IMR-90 (cell line): ENCODE measurements around the gene STX8. TPM values are rescaled to one million over a fixed set of nuclear protein-coding genes. Genes with fewer than 3 reads are reported as not detected.

Experiments used
- ATAC-seq: fragments of 200-7000 bp; cut with Tn5 transposase; 2 replicates; pipeline ENCODE4 v1.9.1; 2020; ENCODE audit warnings: low read depth, mild to moderate bottlenecking, moderate library complexity
- BruUV-seq: library from RNA; stranded (reverse); fragments of 400-500 nt; replicated peaks from 2 replicates; lab custom pipeline; 2021; lab: Mats Ljungman, UMichigan
- CTCF ChIA-PET: fragments of 300-600 bp; formaldehyde crosslinking; extraction: SDS; loops from one replicate; lab custom pipeline; 2021; ENCODE audit warnings: antibody characterized with exemption; lab: Yijun Ruan, JAX
- POLR2A ChIA-PET: fragments of 300-600 bp; sonication (Branson Sonifier 250); formaldehyde crosslinking; loops from one replicate; lab custom pipeline; 2022; ENCODE audit warnings: antibody characterized with exemption; ENCODE audit not compliant: unreplicated experiment; lab: Charles Lee
- DNase-seq: peaks from one replicate; pipeline ENCODE4 v3.0.0; 2013
- H2AFZ ChIP-seq: replicated peaks from 2 replicates; pipeline ENCODE3; 2013; ENCODE audit warnings: low read length, mild to moderate bottlenecking; ENCODE audit not compliant: poor library complexity
- H2AK5ac ChIP-seq: 2 replicates; pipeline ENCODE4 v1.6.1; 2013; ENCODE audit warnings: low read depth, low read length, inconsistent platforms
- H2AK9ac ChIP-seq: replicated peaks from 2 replicates; pipeline ENCODE3; 2013; ENCODE audit warnings: mild to moderate bottlenecking, low read depth, low read length, moderate library complexity; ENCODE audit not compliant: poor library complexity
- H2BK120ac ChIP-seq: 2 replicates; pipeline ENCODE4 v1.6.1; 2013; ENCODE audit warnings: low read depth, low read length, inconsistent platforms
- H2BK15ac ChIP-seq: 3 replicates; pipeline ENCODE4 v1.6.1; 2013; ENCODE audit warnings: low read depth, low read length, inconsistent platforms
- H2BK20ac ChIP-seq: 2 replicates; pipeline ENCODE4 v1.6.1; 2013; ENCODE audit warnings: low read depth, mild to moderate bottlenecking, inconsistent platforms, low read length, moderate library complexity
- H2BK5ac ChIP-seq: 2 replicates; pipeline ENCODE4 v1.6.1; 2013; ENCODE audit warnings: mild to moderate bottlenecking, low read depth, low read length, inconsistent platforms; ENCODE audit not compliant: poor library complexity, severe bottlenecking
- H3K14ac ChIP-seq: replicated peaks from 2 replicates; pipeline ENCODE4 v1.6.1; 2013; ENCODE audit warnings: low read depth, low read length, inconsistent platforms
- H3K18ac ChIP-seq: 2 replicates; pipeline ENCODE4 v1.6.1; 2013; ENCODE audit warnings: low read depth, low read length, control low read depth
- H3K23ac ChIP-seq: 2 replicates; pipeline ENCODE4 v1.6.1; 2013; ENCODE audit warnings: low read depth, low read length, inconsistent platforms
- H3K27ac ChIP-seq: 2 replicates; pipeline ENCODE4 v1.5.1; 2013; ENCODE audit warnings: mild to moderate bottlenecking, control low read depth, low read length; ENCODE audit not compliant: insufficient read depth
- H3K27me3 ChIP-seq: 2 replicates; pipeline ENCODE4 v1.6.1; 2013; ENCODE audit warnings: low read length; ENCODE audit not compliant: control insufficient read depth, insufficient read depth
- H3K36me3 ChIP-seq: 2 replicates; pipeline ENCODE4 v1.6.1; 2013; ENCODE audit warnings: low read length, mixed read lengths; ENCODE audit not compliant: control insufficient read depth, insufficient read depth
- H3K4ac ChIP-seq: 2 replicates; pipeline ENCODE4 v1.6.1; 2013; ENCODE audit warnings: low read depth, low read length, inconsistent platforms
- H3K4me1 ChIP-seq: 2 replicates; pipeline ENCODE4 v1.6.1; 2013; ENCODE audit warnings: low read length, mixed read lengths; ENCODE audit not compliant: control insufficient read depth, insufficient read depth
- H3K4me2 ChIP-seq: 2 replicates; pipeline ENCODE4 v1.6.1; 2013; ENCODE audit warnings: low read depth, mild to moderate bottlenecking, control low read depth, low read length, moderate library complexity
- H3K4me3 ChIP-seq: 2 replicates; pipeline ENCODE4 v1.5.1; 2013; ENCODE audit warnings: low read depth, mild to moderate bottlenecking, control low read depth, low read length, moderate library complexity; ENCODE audit not compliant: insufficient read depth
- H3K56ac ChIP-seq: 2 replicates; pipeline ENCODE4 v1.6.1; 2013; ENCODE audit warnings: low read length, inconsistent platforms; ENCODE audit not compliant: insufficient read depth; ENCODE audit errors: extremely low read depth
- H3K79me1 ChIP-seq, 2 experiments: 2 replicates each; pipeline ENCODE4 v1.6.1; 2013; ENCODE audit warnings: low read length in 2 of 2, inconsistent platforms in 1 of 2, low read depth in 1 of 2
- H3K9ac ChIP-seq: 2 replicates; pipeline ENCODE4 v1.6.1; 2013; ENCODE audit warnings: low read depth, low read length, control low read depth
- H3K9me1 ChIP-seq: 2 replicates; pipeline ENCODE4 v1.6.1; 2013; ENCODE audit warnings: low read length, inconsistent platforms; ENCODE audit not compliant: insufficient read depth
- H3K9me3 ChIP-seq: 2 replicates; pipeline ENCODE4 v1.6.1; 2013; ENCODE audit warnings: low read length; ENCODE audit not compliant: control insufficient read depth, insufficient read depth
- H4K20me1 ChIP-seq: 2 replicates; pipeline ENCODE4 v1.6.1; 2013; ENCODE audit warnings: low read length, inconsistent platforms; ENCODE audit not compliant: insufficient read depth
- H4K5ac ChIP-seq: 2 replicates; pipeline ENCODE4 v1.6.1; 2013; ENCODE audit warnings: mild to moderate bottlenecking, low read depth, low read length, control low read depth
- H4K8ac ChIP-seq, 2 experiments: 2 replicates each; pipeline ENCODE4 v1.6.1; 2013; ENCODE audit warnings: low read depth in 2 of 2, low read length in 2 of 2, control low read depth in 1 of 2, inconsistent platforms in 1 of 2
- H4K91ac ChIP-seq: 2 replicates; pipeline ENCODE4 v1.6.1; 2013; ENCODE audit warnings: low read depth, low read length, inconsistent platforms; ENCODE audit not compliant: insufficient read depth
- BHLHE40 ChIP-seq: fragments of 150-350 bp; IDR thresholded peaks from 2 replicates; pipeline ENCODE4 v1.6.1; 2016; ENCODE audit warnings: mild to moderate bottlenecking, low read depth, low read length
- CHD1 ChIP-seq: IDR thresholded peaks from 2 replicates; pipeline ENCODE4 v1.6.1; 2012; ENCODE audit warnings: low read depth, low read length, improper control_type of control experiment
- CTCF ChIP-seq: conservative IDR thresholded peaks from 2 replicates; pipeline ENCODE4 v1.5.1; 2012; ENCODE audit warnings: mild to moderate bottlenecking, low read depth, low read length, improper control_type of control experiment
- ELK1 ChIP-seq: fragments of 150-350 bp; IDR thresholded peaks from 2 replicates; pipeline ENCODE4 v1.6.1; 2016; ENCODE audit warnings: low read depth, mild to moderate bottlenecking, low read length, moderate library complexity, borderline replicate concordance
- FOS ChIP-seq: fragments of 150-350 bp; IDR thresholded peaks from 2 replicates; pipeline ENCODE4 v1.6.1; 2016; ENCODE audit warnings: low read depth, low read length
- MAFK ChIP-seq: IDR thresholded peaks from 2 replicates; pipeline ENCODE4 v1.6.1; 2012; ENCODE audit warnings: low read depth, low read length, improper control_type of control experiment
- MAZ ChIP-seq: IDR thresholded peaks from 2 replicates; pipeline ENCODE4 v1.6.1; 2012; ENCODE audit warnings: low read depth, mild to moderate bottlenecking, low read length, improper control_type of control experiment, moderate library complexity, borderline replicate concordance
- MXI1 ChIP-seq: IDR thresholded peaks from 2 replicates; pipeline ENCODE4 v1.6.1; 2012; ENCODE audit warnings: low read depth, mild to moderate bottlenecking, low read length, moderate library complexity, borderline replicate concordance
- NFE2L2 ChIP-seq: fragments of 150-350 bp; IDR thresholded peaks from 2 replicates; pipeline ENCODE4 v1.6.1; 2016; ENCODE audit warnings: low read depth, mild to moderate bottlenecking, low read length
- POLR2A ChIP-seq: IDR thresholded peaks from 2 replicates; pipeline ENCODE4 v1.6.1; 2012; ENCODE audit warnings: mild to moderate bottlenecking, low read depth, low read length
- RAD21 ChIP-seq: IDR thresholded peaks from 2 replicates; pipeline ENCODE4 v1.6.1; 2012; ENCODE audit warnings: low read length, improper control_type of control experiment
- RCOR1 ChIP-seq: IDR thresholded peaks from 2 replicates; pipeline ENCODE4 v1.6.1; 2012; ENCODE audit warnings: mild to moderate bottlenecking, low read length, improper control_type of control experiment; ENCODE audit not compliant: insufficient replicate concordance
- RFX5 ChIP-seq: IDR thresholded peaks from 2 replicates; pipeline ENCODE4 v1.8.0; 2012; ENCODE audit warnings: low read depth, mild to moderate bottlenecking, low read length, moderate library complexity
- SMC3 ChIP-seq: fragments of 150-350 bp; IDR thresholded peaks from 2 replicates; pipeline ENCODE4 v1.6.1; 2016; ENCODE audit warnings: low read depth, mild to moderate bottlenecking, antibody characterized with exemption, low read length, moderate library complexity
- USF2 ChIP-seq: fragments of 150-350 bp; IDR thresholded peaks from 2 replicates; pipeline ENCODE4 v1.6.1; 2017; ENCODE audit warnings: mild to moderate bottlenecking, antibody characterized with exemption, low read length, low read depth
- WGBS, 2 experiments: methylation state at CpG; one replicate each; pipeline versions ENCODE4 v1.1.5 to v1.1.7; 2013; ENCODE audit warnings: missing lambda C conversion rate in 2 of 2; ENCODE audit not compliant: insufficient read length in 1 of 2; ENCODE audit errors: extremely low coverage in 2 of 2; 5-methylcytosine and 5-hydroxymethylcytosine counted together
- dilution Hi-C: fragments of 300-500 bp; cut with HindIII; formaldehyde crosslinking; loops from one replicate; pipeline ENCODE4 v1.14.3; 2018; ENCODE audit warnings: low sequenced_read_pairs; ENCODE audit not compliant: unreplicated experiment
- in situ Hi-C: fragments of 300-500 bp; cut with MboI; formaldehyde crosslinking; loops from 3 replicates; pipeline ENCODE4 v1.14.3; 2019; ENCODE audit warnings: low sequenced_read_pairs, inconsistent platforms, mixed read lengths
- intact Hi-C: fragments of 100-400 bp; cut with micrococcal nuclease; formaldehyde crosslinking; loops from 2 replicates; pipeline ENCODE4 v1.10.0; 2022
- polyA plus RNA-seq, 3 experiments: library from polyadenylated mRNA; depleted of rRNA; stranded (reverse); fragments of >200 nt; gene quantifications; 2 replicates each; pipeline ENCODE4 v1.2.3, GENCODE V29; 2012; ENCODE audit warnings: low replicate concordance in 1 of 3
- total RNA-seq: library from RNA; depleted of rRNA; stranded (reverse); fragments of >200 nt; gene quantifications from 2 replicates; pipeline ENCODE4 v1.2.3, GENCODE V29; 2012

Gene STX8
- total and polyA plus RNA-seq, 2 of the 4 experiments (the other 2 are of a cell fraction) = 26.5 to 47.0 TPM

GRCh38 chr17:9238340-9239245 lies 337.0 kb downstream of the STX8 start:
- ATAC-seq (no peak), DNase-seq (no peak)
- CTCF ChIA-PET = no interaction called here
- no peak for TF ChIP-seq NFE2L2
- no peak for TF ChIP-seq MAFK
- no peak for TF ChIP-seq CHD1
- no peak for TF ChIP-seq FOS
- TF ChIP-seq USF2 = no peak
- no peak for TF ChIP-seq RAD21
- no peak for TF ChIP-seq SMC3
- TF ChIP-seq ELK1 = no peak
- no peak for TF ChIP-seq MAZ
- no peak for TF ChIP-seq POLR2A
- no peak for TF ChIP-seq RCOR1
- no peak for TF ChIP-seq MXI1
- no peak for TF ChIP-seq BHLHE40
- TF ChIP-seq RFX5 = no peak
- no peak for TF ChIP-seq CTCF

More at GRCh38 chr17:9238340-9239245, 337.0 kb downstream of the STX8 start:
- Histone ChIP-seq H3K4me1 (peaks cover 18% of the 10 kb centered on the region), H3K14ac (no peak overlapping the region), H3K79me1 (no peaks in the 10 kb centered on the region), H2BK20ac (no peak overlapping the region), H3K4me3 (no peak overlapping the region), H3K4me2 (no peak overlapping the region), H4K20me1 (no peaks in the 10 kb centered on the region; the same call in 1 of the 2 replicates), H3K27ac (no peak overlapping the region), H3K4ac (no peak overlapping the region), H3K9me1 (peaks cover 12% of the 10 kb centered on the region), H2AK5ac (no peak overlapping the region; the same call in 1 of the 2 replicates), H3K56ac (no peak overlapping the region), H2BK5ac (no peak overlapping the region), H2AK9ac (no peak overlapping the region), H3K36me3 (no peaks in the 10 kb centered on the region), H4K91ac (no peak overlapping the region), H3K27me3 (no peaks in the 10 kb centered on the region), H2AFZ (no peak overlapping the region), H3K23ac (no peak overlapping the region), H2BK120ac (no peak overlapping the region), H4K5ac (no peak overlapping the region), H4K8ac (no peak overlapping the region), H3K18ac (no peak overlapping the region), H3K9me3 (no peaks in the 10 kb centered on the region), H3K9ac (no peak overlapping the region), H2BK15ac (no peak overlapping the region)
- WGBS, 2 experiments = 97% methylated on average over 6 of the region's 12 CpGs; no CpG with 5 or more reads in 1 of the 2 experiments
- in situ Hi-C loops = no loop called here
- no TSS peak for BruUV-seq
- intact Hi-C loops = no loop called here
- dilution Hi-C loops = no loop called here
- POLR2A ChIA-PET = no interaction called here
